Vagina (tissue), 2 donors: ENCODE data around the gene ROGDI.

Source experiments
- POLR2A ChIP-seq, 2 donors: fragments of 450-650 bp; IDR thresholded peaks; one replicate each; pipeline ENCODE4 v1.6.1; 2017; ENCODE audit warnings: antibody characterized with exemption in 2 of 2, mild to moderate bottlenecking in 2 of 2, moderate library complexity in 2 of 2
- TF ChIP-seq, protein P1 (sequence below), 3 experiments: fragments of 450-650 bp in 2 of 3; fragments of 200-600 bp in 1 of 3; sonication (generic) in 1 of 3; IDR thresholded peaks; one replicate each; pipeline ENCODE4 v1.5.1; 2017 to 2019; ENCODE audit warnings: antibody characterized with exemption in 3 of 3, mild to moderate bottlenecking in 2 of 3, moderate library complexity in 2 of 3

DNA sequence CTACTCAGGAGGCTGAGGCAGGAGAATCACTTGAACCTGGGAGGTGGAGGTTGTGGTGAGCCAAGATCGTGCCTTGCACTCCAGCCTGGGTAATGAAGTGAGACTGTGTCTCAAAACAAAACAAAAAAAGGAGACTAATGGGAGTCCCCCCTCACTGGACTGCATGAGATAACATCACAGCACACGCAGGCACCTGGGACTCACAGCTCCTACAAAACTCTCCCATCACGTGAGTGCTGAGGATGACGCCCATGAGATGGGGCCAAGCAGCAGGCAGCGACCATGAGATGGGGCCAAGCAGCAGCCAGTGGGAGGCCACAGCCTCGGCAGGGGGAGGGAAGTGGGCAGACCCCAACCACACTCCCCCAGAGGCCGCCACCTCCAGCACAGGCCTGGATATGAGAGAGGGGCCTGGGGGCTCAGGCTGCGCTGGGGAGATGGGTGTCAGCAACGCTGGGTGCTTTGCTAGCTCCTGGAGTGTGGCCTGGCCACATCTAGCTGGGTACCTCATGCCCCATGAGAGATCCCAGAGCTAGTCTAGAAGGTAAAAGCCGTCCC is 52.7 kb downstream of the ROGDI start:
- TF ChIP-seq, protein P1, sequence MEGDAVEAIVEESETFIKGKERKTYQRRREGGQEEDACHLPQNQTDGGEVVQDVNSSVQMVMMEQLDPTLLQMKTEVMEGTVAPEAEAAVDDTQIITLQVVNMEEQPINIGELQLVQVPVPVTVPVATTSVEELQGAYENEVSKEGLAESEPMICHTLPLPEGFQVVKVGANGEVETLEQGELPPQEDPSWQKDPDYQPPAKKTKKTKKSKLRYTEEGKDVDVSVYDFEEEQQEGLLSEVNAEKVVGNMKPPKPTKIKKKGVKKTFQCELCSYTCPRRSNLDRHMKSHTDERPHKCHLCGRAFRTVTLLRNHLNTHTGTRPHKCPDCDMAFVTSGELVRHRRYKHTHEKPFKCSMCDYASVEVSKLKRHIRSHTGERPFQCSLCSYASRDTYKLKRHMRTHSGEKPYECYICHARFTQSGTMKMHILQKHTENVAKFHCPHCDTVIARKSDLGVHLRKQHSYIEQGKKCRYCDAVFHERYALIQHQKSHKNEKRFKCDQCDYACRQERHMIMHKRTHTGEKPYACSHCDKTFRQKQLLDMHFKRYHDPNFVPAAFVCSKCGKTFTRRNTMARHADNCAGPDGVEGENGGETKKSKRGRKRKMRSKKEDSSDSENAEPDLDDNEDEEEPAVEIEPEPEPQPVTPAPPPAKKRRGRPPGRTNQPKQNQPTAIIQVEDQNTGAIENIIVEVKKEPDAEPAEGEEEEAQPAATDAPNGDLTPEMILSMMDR (IDR thresholded peaks at IDR 0.05) = no peak
- TF ChIP-seq POLR2A (IDR thresholded peaks at IDR 0.05) = no peak
